HFF-Myc (cell line): Measurements from ENCODE around the gene CNNM4.
"Not testable (repeated sequence)": the region's sequence is repeated elsewhere in the genome, so short reads cannot be mapped to it uniquely, and the experiment has no call there.

Experiments used
- DNase-seq: peaks from one replicate; pipeline ENCODE4 v3.0.0-alpha.2; 2011; ENCODE audit warnings: low read depth; ENCODE audit errors: extremely low read depth
- H3K4me3 ChIP-seq: replicated peaks from 2 replicates; pipeline ENCODE4 v1.5.1; 2011; ENCODE audit warnings: low read depth, mild to moderate bottlenecking, control low read depth, low read length
- TF ChIP-seq, protein P1 (sequence below): IDR thresholded peaks from 2 replicates; pipeline ENCODE4 v1.5.1; 2012; ENCODE audit warnings: mild to moderate bottlenecking, low read depth, low read length, control low read depth; ENCODE audit errors: missing control alignments

Gene CNNM4

DNA sequence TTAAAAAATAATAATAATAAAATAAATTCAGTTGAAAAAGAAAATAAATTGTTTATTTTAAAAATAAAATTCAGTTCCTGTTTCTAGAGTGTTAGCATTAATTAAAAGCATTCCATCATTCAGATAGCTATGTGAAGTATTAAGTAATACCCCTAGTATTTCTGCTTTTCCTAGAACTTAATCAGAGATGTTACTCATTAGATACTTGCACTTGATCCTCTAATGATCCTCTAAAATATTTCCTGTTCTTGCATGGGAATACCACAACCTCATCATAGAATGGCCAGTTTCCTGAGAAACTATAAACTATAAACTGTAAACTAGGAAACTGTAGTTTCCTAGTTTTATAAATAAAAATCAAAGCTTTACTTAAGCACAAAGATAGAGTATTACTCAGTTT is 44.3 kb downstream of the CNNM4 start:
- TF ChIP-seq, protein P1, sequence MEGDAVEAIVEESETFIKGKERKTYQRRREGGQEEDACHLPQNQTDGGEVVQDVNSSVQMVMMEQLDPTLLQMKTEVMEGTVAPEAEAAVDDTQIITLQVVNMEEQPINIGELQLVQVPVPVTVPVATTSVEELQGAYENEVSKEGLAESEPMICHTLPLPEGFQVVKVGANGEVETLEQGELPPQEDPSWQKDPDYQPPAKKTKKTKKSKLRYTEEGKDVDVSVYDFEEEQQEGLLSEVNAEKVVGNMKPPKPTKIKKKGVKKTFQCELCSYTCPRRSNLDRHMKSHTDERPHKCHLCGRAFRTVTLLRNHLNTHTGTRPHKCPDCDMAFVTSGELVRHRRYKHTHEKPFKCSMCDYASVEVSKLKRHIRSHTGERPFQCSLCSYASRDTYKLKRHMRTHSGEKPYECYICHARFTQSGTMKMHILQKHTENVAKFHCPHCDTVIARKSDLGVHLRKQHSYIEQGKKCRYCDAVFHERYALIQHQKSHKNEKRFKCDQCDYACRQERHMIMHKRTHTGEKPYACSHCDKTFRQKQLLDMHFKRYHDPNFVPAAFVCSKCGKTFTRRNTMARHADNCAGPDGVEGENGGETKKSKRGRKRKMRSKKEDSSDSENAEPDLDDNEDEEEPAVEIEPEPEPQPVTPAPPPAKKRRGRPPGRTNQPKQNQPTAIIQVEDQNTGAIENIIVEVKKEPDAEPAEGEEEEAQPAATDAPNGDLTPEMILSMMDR: no peak
- DNase-seq: no peak
- no peak overlapping the region for H3K4me3 ChIP-seq

DNA sequence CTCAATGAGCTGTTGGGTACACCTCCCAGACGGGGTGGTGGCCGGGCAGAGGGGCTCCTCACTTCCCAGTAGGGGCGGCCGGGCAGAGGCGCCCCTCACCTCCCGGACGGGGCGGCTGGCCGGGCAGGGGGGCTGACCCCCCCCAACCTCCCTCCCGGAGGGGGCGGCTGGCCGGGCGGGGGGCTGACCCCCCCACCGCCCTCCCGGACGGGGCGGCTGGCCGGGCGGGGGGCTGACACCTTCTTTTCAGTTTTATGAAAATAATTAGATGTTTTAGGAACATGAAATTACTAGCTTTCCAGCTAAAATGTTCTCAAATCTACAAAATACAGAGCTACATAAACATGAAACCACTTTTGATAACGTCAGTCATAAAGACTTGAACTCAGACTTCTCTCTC is 45.2 kb downstream of the CNNM4 start:
- not testable (repeated sequence) for H3K4me3 ChIP-seq, DNase-seq

DNA sequence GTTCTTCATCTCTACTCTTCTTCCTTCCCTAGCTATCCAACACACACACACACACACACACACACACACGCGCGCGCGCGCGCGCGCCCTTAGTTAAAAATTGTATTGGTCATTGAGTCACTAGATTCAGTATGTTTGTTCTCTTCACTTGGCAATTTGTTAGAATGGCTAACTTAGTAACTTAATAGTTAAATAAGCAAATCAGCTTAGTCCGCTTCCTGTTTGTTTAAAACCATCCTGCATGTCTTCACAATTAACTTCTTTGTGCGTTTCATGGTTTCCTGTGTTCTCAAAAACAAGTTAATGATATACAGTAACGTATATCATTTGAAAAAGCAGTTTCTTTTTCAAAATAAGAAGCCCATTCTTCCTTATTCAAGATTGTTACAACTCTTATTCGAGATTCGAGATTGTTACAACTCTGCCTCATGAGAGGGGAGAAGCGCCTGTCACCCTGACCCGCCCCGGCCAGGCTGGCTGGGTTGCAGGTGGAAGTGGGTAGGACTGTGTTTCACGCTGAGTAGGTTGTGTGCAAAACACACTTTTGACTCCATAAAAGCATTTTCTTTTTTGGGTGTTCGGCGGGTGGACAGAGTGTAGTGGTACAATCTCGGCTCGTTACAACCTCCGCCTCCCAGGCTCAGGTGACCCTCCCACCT is 45.9 kb downstream of the CNNM4 start:
- no peak for DNase-seq
- H3K4me3 ChIP-seq: no peak overlapping the region
- TF ChIP-seq, protein P1: no peak

DNA sequence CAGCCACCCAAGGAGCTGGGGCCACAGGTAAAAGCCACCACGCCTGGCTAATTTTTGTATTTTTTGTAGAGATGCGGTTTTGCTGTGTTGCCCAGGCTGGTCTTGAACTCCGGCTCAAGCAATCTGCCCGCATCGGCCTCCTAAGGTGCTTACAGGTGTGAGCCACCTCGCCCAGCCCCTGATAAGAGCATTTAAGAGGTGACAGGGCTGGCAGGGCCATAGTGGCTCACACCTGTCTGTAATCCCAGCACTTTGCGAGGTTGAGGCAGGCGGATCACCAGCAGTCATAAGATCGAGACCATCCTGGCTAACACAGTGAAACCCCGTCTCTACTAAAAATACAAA is 46.4 kb downstream of the CNNM4 start:
- no peak overlapping the region for H3K4me3 ChIP-seq
- DNase-seq: no peak
- TF ChIP-seq, protein P1: no peak

DNA sequence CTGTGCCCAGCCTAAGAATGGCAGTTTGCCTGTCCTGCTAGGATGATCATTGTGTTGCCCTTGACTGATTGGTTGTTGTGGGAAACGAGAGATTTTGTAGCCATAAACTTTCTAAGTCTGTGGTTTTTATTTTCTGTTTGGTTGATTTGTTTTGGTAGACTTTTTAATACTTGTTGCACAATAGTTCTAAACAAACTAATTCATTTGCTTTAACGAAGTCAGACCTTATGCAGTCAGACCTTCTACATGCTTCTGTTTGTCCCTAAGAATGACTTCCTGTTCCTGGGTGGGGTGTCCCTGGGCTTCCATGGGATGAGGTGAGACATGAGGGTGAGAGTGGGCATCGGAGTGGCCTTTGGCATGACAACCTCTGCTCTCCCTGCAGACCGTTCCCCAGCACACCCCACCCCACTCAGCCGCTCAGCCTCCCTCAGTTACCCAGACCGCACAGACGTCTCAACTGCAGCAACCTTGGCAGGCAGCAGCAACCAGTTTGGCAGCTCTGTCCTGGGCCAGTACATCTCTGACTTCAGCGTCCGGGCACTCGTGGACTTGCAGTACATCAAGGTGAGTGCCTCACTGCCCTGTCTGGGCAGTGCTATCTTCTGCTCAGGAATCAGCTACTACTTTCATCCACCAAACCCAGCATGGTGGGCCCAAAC is 47.6 kb downstream of the CNNM4 start:
- TF ChIP-seq, protein P1: no peak
- no peak overlapping the region for H3K4me3 ChIP-seq
- DNase-seq: no peak

DNA sequence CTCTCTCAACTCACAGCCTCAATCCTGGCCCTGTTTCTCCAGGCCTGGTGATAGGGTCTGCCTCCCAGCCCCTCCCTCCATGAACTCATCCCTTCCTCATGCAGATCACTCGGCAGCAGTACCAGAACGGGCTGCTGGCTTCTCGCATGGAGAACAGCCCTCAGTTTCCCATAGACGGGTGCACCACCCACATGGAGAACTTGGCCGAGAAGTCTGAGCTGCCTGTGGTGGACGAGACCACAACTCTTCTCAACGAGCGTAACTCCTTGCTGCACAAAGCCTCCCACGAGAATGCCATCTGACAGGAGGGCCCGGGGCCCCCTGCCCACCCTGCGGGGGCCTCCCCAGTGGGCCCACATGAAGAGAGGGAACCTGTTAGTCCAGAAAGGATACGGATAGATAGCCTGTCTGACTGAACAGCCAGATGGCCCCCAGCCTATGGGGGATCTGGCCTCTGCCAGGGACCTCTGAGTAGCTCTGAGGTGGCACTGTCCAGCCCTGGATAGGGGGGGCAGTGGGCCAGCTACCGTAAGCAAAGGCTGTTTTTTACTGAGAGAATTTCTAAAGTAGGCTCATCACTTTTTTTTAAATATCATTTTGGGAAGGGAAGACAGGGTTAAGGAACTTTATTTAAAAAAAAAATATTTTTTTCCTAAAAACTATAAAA is 48.6 kb downstream of the CNNM4 start:
- TF ChIP-seq, protein P1: no peak

DNA sequence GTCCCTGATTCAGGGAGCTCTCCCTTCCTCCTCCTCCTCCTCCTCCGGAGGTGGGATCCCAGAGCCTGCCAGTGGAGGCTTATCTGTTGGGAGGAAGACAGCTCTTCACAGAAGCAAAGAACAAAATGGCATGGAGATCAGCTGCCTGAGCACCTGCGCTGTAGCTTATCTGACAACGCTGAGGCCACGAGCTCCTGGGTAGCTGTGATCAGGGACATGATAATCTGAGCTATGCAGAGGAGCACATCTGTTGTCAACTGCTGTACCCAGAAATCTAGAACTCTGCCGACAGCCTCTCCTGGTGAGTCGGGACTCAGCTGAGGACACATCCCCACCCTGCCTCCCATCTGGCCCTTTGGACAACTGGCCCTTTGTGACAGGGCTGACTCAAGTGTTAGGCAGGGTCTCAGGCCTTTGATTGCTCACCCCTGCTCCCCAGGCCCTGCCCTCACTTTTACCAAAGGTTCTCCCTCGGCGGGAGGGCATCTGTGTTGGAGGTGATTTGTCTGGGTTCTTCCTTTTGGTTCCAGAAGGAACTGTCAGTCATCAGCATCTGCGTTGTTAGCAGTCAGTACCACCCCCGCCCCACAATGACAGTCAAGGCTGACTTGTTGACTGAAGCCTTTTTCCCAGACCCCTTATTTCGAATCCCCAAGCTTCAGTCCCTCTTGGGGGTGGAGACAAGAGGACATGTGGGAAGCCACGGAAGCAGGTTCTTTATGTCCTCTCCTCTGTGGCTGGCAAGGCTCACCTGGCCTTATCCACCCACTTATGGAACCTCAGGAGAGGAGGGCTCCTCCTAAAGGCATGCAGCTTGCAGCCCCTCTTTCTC is 49.5 kb downstream of the CNNM4 start:
- TF ChIP-seq, protein P1: no peak
- no peak overlapping the region for H3K4me3 ChIP-seq
- no peak for DNase-seq

More for the DNA sequence above, 48.6 kb downstream of the CNNM4 start:
- no peak overlapping the region for H3K4me3 ChIP-seq
- no peak for DNase-seq
